Measurements from ENCODE around the gene SMG7.

DNA sequence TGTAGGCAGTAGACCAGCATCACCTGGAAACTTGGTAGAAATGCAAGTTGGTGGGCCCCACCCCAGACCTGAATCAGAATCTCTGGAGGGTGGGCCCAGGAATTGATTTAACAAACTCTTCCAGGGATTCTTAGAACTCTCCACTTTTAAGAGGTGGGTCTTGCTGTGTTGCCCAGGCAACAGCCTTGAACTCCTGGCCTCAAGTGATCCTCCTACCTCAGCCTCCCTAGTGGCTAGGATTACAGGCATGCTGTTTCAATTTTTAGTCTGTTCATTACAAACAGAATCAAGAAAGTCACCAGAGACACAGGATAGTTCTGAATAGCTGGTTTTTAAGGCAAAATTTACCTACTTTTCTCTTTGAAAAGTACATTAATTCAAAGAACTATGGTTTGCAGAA, 86.8 kb downstream of the SMG7 start:
- no peak for TF ChIP-seq CTCF (IDR thresholded peaks at IDR 0.05)
- TF ChIP-seq POLR2AphosphoS5 (IDR thresholded peaks at IDR 0.05), result no peak
